Right lobe of liver (tissue), 6 donors: ENCODE results near the gene KCNAB1. TPM values are rescaled to one million over a fixed set of nuclear protein-coding genes. Genes with fewer than 3 reads are reported as not detected.

ENCODE experiments used
- ATAC-seq, 4 donors: fragments of 200-7000 bp; cut with Tn5 transposase; one replicate each; pipeline ENCODE4 v1.9.1; 2020; ENCODE audit warnings: mild to moderate bottlenecking in 4 of 4, moderate library complexity in 4 of 4
- DNase-seq, 3 donors: peaks; one replicate each; pipeline ENCODE4 v3.0.0-alpha.2; 2020
- H3K27ac ChIP-seq, 3 donors: fragments of 200-600 bp; one replicate each; pipeline ENCODE4 v1.8.0; 2022
- H3K27me3 ChIP-seq, 2 donors: fragments of 200-600 bp; one replicate each; pipeline ENCODE4 v1.8.0; 2022
- H3K36me3 ChIP-seq, 4 donors: fragments of 200-600 bp; sonication (generic) in 1 of 4; one replicate each; pipeline versions ENCODE4 v1.5.1 to v1.8.0; 2017 to 2022; ENCODE audit warnings: control low read depth in 1 of 4
- H3K4me1 ChIP-seq, 4 donors: fragments of 200-600 bp; sonication (generic) in 1 of 4; one replicate each; pipeline versions ENCODE4 v1.5.1 to v1.8.0; 2017 to 2022; ENCODE audit warnings: control low read depth in 1 of 4
- H3K4me3 ChIP-seq, 3 donors: fragments of 200-600 bp; one replicate each; pipeline ENCODE4 v1.8.0; 2022
- H3K9me3 ChIP-seq, 4 donors: fragments of 200-600 bp; sonication (generic) in 1 of 4; one replicate each; pipeline versions ENCODE4 v1.5.1 to v1.8.0; 2017 to 2022; ENCODE audit warnings: control low read depth in 1 of 4
- CTCF ChIP-seq, 4 donors: fragments of 200-600 bp in 3 of 4; fragments of 450-650 bp in 1 of 4; IDR thresholded peaks; one replicate each; pipeline versions ENCODE4 v1.5.1 to v1.8.0; 2016 to 2022; ENCODE audit warnings: antibody characterized with exemption in 4 of 4, mild to moderate bottlenecking in 2 of 4
- POLR2A ChIP-seq: fragments of 450-650 bp; IDR thresholded peaks from one replicate; pipeline ENCODE4 v1.6.1; 2017; ENCODE audit warnings: antibody characterized with exemption, mild to moderate bottlenecking
- WGBS: methylation state at CpG from one replicate; pipeline ENCODE4 v1.1.6; 2018; ENCODE audit warnings: low coverage, low lambda C conversion rate; ENCODE audit not compliant: insufficient coverage; ENCODE audit errors: missing lambda C conversion rate; 5-methylcytosine and 5-hydroxymethylcytosine counted together
- intact Hi-C, 2 donors: fragments of 100-400 bp; cut with DNase I; formaldehyde crosslinking; loops; one replicate each; pipeline versions ENCODE4 v1.11.2 to v1.14.1; 2022
- total RNA-seq, 6 experiments: library from RNA; depleted of rRNA in 2 of 6; stranded (reverse); fragments of >200 nt in 2 of 6; fragmentation: NEBNext Ultra II Directional in 3 of 6; extraction: Animal tissue kit (Norgen Biotek cat#: 25700) in 3 of 6; gene quantifications; one replicate each; pipeline versions ENCODE4 v1.1.0 to v1.2.4, GENCODE V29; 2016 to 2023
- donor health status: DM: no; HTN: yes; CAD: no.
- donor health status: DM: no; HTN: no; CAD: no.
- donor health status: DM: no; HTN: no; CAD: no.
- donor health status: DM: no; HTN: yes; CAD: no.
- donor health status: DM: no; HTN: yes; CAD: no.

The KCNAB1 gene
- total RNA-seq, 6 experiments from 2014 or later = 0.15 to 1.8 (median 0.64) TPM; not detected in 2

DNA sequence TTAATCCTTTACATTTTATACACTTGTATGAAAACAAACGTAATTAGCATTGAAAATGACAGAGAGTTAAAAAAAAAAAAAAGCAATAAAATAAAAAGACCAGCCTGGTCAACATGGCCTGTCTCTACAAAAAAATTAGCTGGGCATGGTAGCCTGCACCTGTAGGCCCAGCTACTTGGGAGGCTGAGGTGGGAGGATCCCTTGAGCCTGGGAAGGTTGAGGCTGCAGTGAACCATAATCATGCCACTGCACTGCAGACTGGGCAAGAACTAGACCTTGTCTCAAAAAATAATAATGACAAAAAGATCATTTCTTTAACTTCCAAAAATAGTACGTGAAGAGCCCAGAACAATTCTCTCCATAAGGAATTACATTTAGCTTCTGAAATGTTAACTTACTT is 432.6 kb downstream of the KCNAB1 start:
- Histone ChIP-seq H3K4me3 (no peak overlapping the region), H3K27ac (no peak overlapping the region), H3K36me3 (peaks cover 0 to 35% (median 8%) of the 10 kb centered on the region in 4 donors), H3K27me3 (no peaks in the 10 kb centered on the region), H3K4me1 (peaks cover 0 to 19% (median 2%) of the 10 kb centered on the region in 4 donors), H3K9me3 (no peaks in the 10 kb centered on the region)
- DNase-seq (no peak), ATAC-seq (no peak)
- 85% methylated on average over 2 of the region's 2 CpGs for WGBS
- TF ChIP-seq POLR2A (no peak), CTCF (IDR thresholded peaks at IDR 0.05) (no peak)
- intact Hi-C loops = loop anchor here (10.0 kb wide), 1 partner anchor 122 kb away; the partner anchor contains the start of gene TIPARP (in 2 of the 2)

GRCh38 chr3:156553705-156554356 is 433.5 kb downstream of the KCNAB1 start:
- Histone ChIP-seq H3K9me3 (no peaks in the 10 kb centered on the region), H3K4me3 (peak overlapping the region; percentile 84 to 91 (median 85)), H3K27ac (peak overlapping the region; percentile 73 to 86 (median 79)), H3K27me3 (no peaks in the 10 kb centered on the region), H3K36me3 (peaks cover 0 to 27% (median 5%) of the 10 kb centered on the region in 4 donors), H3K4me1 (peaks cover 0 to 19% (median 2%) of the 10 kb centered on the region in 4 donors)
- no peak for DNase-seq
- WGBS = 23% methylated on average over 11 of the region's 11 CpGs
- ATAC-seq = peak in 1 of 4 donors; percentile 20
- TF ChIP-seq POLR2A (no peak), CTCF (IDR thresholded peaks at IDR 0.05) (no peak)
- intact Hi-C loops = loop anchor here (10.0 kb wide), 1 partner anchor 121 kb away; the partner anchor contains the start of gene TIPARP (in 2 of the 2)

- Histone ChIP-seq H3K27ac (peak overlapping the region; percentile 73 to 86 (median 79)), H3K9me3 (no peaks in the 10 kb centered on the region), H3K4me1 (peaks cover 0 to 19% (median 2%) of the 10 kb centered on the region in 4 donors), H3K36me3 (peaks cover 0 to 20% (median 5%) of the 10 kb centered on the region in 4 donors), H3K27me3 (no peaks in the 10 kb centered on the region), H3K4me3 (peak overlapping the region; percentile 84 to 91 (median 85))
- intact Hi-C loops = loop anchor here (10.0 kb wide), 1 partner anchor 120 kb away; the partner anchor contains the start of gene TIPARP (in 2 of the 2)
- 0% methylated on average over 9 of the region's 11 CpGs for WGBS
- peak in 2 of 4 donors; percentile 29 to 33 for ATAC-seq
- no peak for TF ChIP-seq CTCF (IDR thresholded peaks at IDR 0.05)
- no peak for TF ChIP-seq POLR2A
- no peak for DNase-seq
Measured at GRCh38 chr3:156554515-156554841, 434.1 kb downstream of the KCNAB1 start.

- Histone ChIP-seq H3K27ac (peak within 1 kb of the TSS; percentile 73 to 86 (median 79)), H3K4me3 (peak within 1 kb of the TSS; percentile 84 to 91 (median 85)), H3K4me1 (peaks cover 0 to 18% (median 2%) of the 10 kb centered on the region in 4 donors), H3K27me3 (no peaks in the 10 kb centered on the region), H3K9me3 (no peaks in the 10 kb centered on the region), H3K36me3 (peaks cover 0 to 14% (median 3%) of the 10 kb centered on the region in 4 donors)
- TF ChIP-seq POLR2A (peak; percentile 94), CTCF (IDR thresholded peaks at IDR 0.05) (peak in 1 of 4 donors; percentile 64)
- WGBS = 4% methylated on average over 28 of the region's 60 CpGs
- intact Hi-C loops = loop anchor here (10.0 kb wide), 1 partner anchor 120 kb away; the partner anchor contains the start of gene TIPARP (in 2 of the 2)
- DNase-seq (peak; percentile 99 to 100 (median 99)), ATAC-seq (peak; percentile 99 to 100 (median 100))
Measured at GRCh38 chr3:156554842-156555687, 434.7 kb downstream of the KCNAB1 start, which contains the start of gene SSR3. Gene SSR3, minus strand, starts transcription at chr3:156555117. Its CDS starts 28 bp downstream, at chr3:156555089.
